Progenitor cell of endocrine pancreas (in vitro differentiated cells): ENCODE results near the gene GPR55. TPM values are rescaled to one million over a fixed set of nuclear protein-coding genes. Genes with fewer than 3 reads are reported as not detected.

ENCODE experiments used
- DNase-seq: peaks from one replicate; pipeline ENCODE4 v3.0.0; 2021; ENCODE audit warnings: low spot score; ENCODE audit not compliant: unreplicated experiment
- H3K27ac Mint-ChIP-seq: 2 replicates; pipeline ENCODE4 v1.8.0; 2021; ENCODE audit warnings: mild to moderate bottlenecking, moderate library complexity, mixed read lengths
- H3K27me3 Mint-ChIP-seq: 2 replicates; pipeline ENCODE4 v1.8.0; 2021; ENCODE audit warnings: mixed read lengths
- H3K36me3 Mint-ChIP-seq: 2 replicates; pipeline ENCODE4 v1.8.0; 2022; ENCODE audit warnings: mixed read lengths; ENCODE audit not compliant: insufficient read depth
- H3K4me1 Mint-ChIP-seq: 2 replicates; pipeline ENCODE4 v1.8.0; 2021; ENCODE audit warnings: low read depth, mixed read lengths
- H3K4me3 Mint-ChIP-seq: 2 replicates; pipeline ENCODE4 v1.8.0; 2021; ENCODE audit warnings: low read depth, mild to moderate bottlenecking, moderate library complexity, mixed read lengths
- H3K9me3 Mint-ChIP-seq: 2 replicates; pipeline ENCODE4 v1.8.0; 2021; ENCODE audit warnings: low read depth, mixed read lengths
- total RNA-seq: library from RNA; stranded (reverse); gene quantifications from 2 replicates; pipeline ENCODE4 v1.2.1, GENCODE V29; 2021
- TF ChIP-seq, protein P1 (sequence below): fragments of 200-600 bp; sonication (generic); IDR thresholded peaks from one replicate; pipeline ENCODE4 v1.5.0; 2021; ENCODE audit warnings: antibody characterized with exemption, mild to moderate bottlenecking; ENCODE audit not compliant: unreplicated experiment

GPR55 gene
- total RNA-seq, 1 donor from 2014 or later, result not detected

DNA sequence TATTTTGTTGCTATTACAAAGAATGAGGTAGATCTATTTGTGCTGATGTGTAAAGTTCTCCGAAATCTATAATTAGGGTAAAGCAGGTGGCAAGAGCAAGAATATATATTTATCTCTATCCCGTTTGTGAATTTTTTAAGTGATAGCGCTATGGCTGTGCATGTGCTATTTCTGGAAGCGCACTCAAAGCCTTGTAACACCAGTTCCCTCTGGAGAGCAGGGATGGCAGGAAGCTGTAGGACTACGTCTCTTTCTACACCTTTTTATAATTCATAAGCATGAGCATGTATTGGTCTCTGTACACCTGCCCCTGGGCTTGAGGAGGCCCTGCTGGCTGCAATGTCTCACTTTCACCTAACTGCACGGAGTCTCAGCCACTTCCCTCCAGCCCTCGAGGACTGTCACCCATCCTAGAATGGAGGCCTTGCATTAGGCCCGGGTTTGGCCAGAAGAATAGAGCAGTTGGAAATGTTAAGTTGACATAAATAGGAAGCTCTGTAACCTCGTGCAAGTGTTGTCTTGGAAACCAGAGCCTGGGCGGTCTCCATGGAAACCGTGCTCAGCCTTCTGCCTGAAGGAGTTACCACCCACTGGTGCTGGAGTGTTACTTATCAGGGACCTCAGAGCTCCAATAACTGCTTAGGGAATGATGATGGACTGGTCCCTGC lies 39.4 kb downstream of the GPR55 start:
- Mint-ChIP-seq H3K27ac (no peak overlapping the region), H3K36me3 (peaks cover 4% of the 10 kb centered on the region), H3K9me3 (no peaks in the 10 kb centered on the region), H3K4me3 (no peak overlapping the region), H3K4me1 (peaks cover 4% of the 10 kb centered on the region), H3K27me3 (no peaks in the 10 kb centered on the region)
- TF ChIP-seq, protein P1, sequence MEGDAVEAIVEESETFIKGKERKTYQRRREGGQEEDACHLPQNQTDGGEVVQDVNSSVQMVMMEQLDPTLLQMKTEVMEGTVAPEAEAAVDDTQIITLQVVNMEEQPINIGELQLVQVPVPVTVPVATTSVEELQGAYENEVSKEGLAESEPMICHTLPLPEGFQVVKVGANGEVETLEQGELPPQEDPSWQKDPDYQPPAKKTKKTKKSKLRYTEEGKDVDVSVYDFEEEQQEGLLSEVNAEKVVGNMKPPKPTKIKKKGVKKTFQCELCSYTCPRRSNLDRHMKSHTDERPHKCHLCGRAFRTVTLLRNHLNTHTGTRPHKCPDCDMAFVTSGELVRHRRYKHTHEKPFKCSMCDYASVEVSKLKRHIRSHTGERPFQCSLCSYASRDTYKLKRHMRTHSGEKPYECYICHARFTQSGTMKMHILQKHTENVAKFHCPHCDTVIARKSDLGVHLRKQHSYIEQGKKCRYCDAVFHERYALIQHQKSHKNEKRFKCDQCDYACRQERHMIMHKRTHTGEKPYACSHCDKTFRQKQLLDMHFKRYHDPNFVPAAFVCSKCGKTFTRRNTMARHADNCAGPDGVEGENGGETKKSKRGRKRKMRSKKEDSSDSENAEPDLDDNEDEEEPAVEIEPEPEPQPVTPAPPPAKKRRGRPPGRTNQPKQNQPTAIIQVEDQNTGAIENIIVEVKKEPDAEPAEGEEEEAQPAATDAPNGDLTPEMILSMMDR, result no peak
- no peak for DNase-seq

DNA sequence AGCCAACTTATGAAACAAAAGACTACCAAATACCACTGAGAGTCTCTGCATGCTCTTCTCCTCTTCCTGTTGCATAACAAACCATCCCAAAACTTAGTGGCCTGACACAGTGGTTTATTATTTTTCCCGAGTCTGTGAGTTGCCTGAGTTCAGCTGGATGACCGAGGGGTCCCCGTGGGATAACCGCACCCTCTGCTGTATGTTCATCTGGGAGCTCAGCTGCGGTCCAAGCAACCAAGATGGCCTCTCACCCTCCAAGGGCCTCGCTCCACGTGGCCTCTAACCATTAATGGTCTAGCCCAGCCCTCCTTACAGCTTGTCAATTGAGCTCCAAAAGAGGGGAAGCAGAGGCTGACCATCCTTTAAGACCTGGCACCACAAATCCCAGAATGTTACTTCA lies 43.2 kb downstream of the GPR55 start:
- peak overlapping the region; percentile 1 for H3K27ac Mint-ChIP-seq
- H3K27me3 Mint-ChIP-seq, result no peaks in the 10 kb centered on the region

DNA sequence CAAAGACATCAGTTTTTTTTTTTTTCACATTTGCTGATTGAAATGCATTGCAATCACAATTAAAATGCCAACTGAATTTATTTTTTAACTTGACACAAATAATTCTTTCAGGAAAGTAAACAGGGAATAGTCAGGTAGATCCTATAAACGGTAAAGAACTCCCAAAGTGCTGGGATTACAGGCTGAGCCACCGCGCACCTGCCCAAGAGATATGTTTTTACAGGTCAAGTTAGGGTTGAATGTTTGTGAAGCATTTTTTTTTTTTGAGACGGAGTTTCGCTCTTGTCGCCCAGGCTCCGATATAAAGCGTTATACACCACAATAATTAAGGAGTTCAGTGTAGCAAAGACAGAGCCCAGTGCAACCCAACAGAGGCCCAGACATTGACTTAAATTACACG lies 45.2 kb downstream of the GPR55 start:
- Mint-ChIP-seq H3K27ac (no peak overlapping the region), H3K4me1 (no peaks in the 10 kb centered on the region), H3K27me3 (no peaks in the 10 kb centered on the region), H3K9me3 (no peaks in the 10 kb centered on the region), H3K4me3 (no peak overlapping the region), H3K36me3 (peaks cover 18% of the 10 kb centered on the region)
- TF ChIP-seq, protein P1, result no peak
- DNase-seq, result no peak

More for the DNA sequence above, 43.2 kb downstream of the GPR55 start:
- H3K4me3 Mint-ChIP-seq, result no peak overlapping the region
- peaks cover 4% of the 10 kb centered on the region for H3K4me1 Mint-ChIP-seq
- DNase-seq, result no peak
- H3K9me3 Mint-ChIP-seq, result no peaks in the 10 kb centered on the region
- TF ChIP-seq, protein P1, result no peak
- H3K36me3 Mint-ChIP-seq, result peaks cover 15% of the 10 kb centered on the region

DNA sequence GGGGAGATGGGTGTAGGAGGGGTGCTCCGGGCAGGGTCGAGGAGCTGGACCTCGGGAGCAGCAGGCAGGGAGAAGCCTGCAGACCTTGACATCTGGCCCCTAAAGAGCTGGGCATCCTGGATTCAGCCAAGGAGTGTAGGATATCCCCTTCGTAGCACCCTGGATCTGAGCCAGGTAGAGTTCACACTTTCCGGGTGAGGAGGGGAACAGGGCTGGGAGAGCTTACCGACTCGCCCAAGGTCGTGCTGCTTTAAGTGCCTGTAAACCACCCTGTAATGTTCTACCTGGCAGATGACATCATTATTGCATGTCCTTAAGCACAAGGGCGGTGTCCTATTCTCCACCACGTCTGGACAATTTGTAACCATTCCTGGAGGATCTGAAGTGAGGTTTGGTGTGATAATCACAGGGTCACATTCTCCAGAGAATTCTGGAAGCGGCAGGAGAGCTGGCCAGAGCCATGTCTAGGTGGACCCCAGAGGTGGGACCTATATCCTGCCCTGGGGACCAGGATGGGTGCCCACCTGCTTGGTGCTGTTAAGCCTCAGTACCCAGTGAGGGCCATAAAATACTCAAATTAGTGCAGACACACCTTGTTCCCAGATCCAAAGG lies 45.7 kb downstream of the GPR55 start:
- TF ChIP-seq, protein P1, result no peak
- Mint-ChIP-seq H3K27ac (no peak overlapping the region), H3K9me3 (no peaks in the 10 kb centered on the region), H3K27me3 (no peaks in the 10 kb centered on the region), H3K36me3 (peaks cover 20% of the 10 kb centered on the region), H3K4me1 (no peaks in the 10 kb centered on the region), H3K4me3 (no peak overlapping the region)
- no peak for DNase-seq

DNA sequence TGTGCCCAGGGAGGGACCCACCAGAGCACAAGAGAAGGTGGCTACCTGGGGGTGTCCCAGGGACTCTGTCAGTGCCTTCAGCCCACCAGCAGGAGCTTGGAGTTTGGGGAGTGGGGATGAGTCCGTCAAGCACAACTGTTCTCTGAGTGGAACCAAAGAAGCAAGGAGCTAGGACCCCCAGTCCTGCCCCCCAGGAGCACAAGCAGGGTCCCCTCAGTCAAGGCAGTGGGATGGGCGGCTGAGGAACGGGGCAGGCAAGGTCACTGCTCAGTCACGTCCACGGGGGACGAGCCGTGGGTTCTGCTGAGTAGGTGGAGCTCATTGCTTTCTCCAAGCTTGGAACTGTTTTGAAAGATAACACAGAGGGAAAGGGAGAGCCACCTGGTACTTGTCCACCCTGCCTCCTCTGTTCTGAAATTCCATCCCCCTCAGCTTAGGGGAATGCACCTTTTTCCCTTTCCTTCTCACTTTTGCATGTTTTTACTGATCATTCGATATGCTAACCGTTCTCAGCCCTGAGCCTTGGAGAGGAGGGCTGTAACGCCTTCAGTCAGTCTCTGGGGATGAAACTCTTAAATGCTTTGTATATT lies 46.3 kb downstream of the GPR55 start:
- peak overlapping the region; percentile 8 for H3K27ac Mint-ChIP-seq

More for the DNA sequence above, 46.3 kb downstream of the GPR55 start:
- H3K4me3 Mint-ChIP-seq, result no peak overlapping the region
- H3K36me3 Mint-ChIP-seq, result peaks cover 20% of the 10 kb centered on the region
- no peaks in the 10 kb centered on the region for H3K4me1 Mint-ChIP-seq
- TF ChIP-seq, protein P1, result no peak
- no peaks in the 10 kb centered on the region for H3K27me3 Mint-ChIP-seq
- no peaks in the 10 kb centered on the region for H3K9me3 Mint-ChIP-seq
- DNase-seq, result no peak
